ENCODE results near the gene ACTR3. TPM values are rescaled to one million over a fixed set of nuclear protein-coding genes. Genes with fewer than 3 reads are reported as not detected.

ACTR3 gene
- total RNA-seq, 1 experiment from 2014 or later: 180 TPM

GRCh38 chr2:113888641-113889470 lies 1.0 kb upstream of the ACTR3 start:
- Histone ChIP-seq H3K18ac (ENCODE audit: insufficient read length, low read depth, low read length) (peak overlapping the region; percentile 97), H3T11ph (ENCODE audit: low read length) (peak overlapping the region; percentile 9), H3K23ac (ENCODE audit: insufficient read length, low read depth, low read length) (no peak overlapping the region), H4K20me1 (ENCODE audit: control insufficient read depth, insufficient read depth, insufficient read length) (no peaks in the 10 kb centered on the region), H2BK20ac (ENCODE audit: low read depth, low read length, poor library complexity, severe bottlenecking) (no peak overlapping the region), H3K79me2 (ENCODE audit: insufficient read depth, low read length) (peaks cover 3% of the 10 kb centered on the region; the same call in 1 of the 2 replicates), H3K23me2 (ENCODE audit: insufficient read length, low read depth, low read length, poor library complexity, severe bottlenecking) (peaks cover 5% of the 10 kb centered on the region), H3K9ac (ENCODE audit: extremely low read depth, insufficient read length, low read length) (peak overlapping the region; percentile 94), H2BK5ac (ENCODE audit: insufficient read length, low read length) (peak overlapping the region; percentile 54), H3K27me3 (ENCODE audit: insufficient read depth, low read length) (no peaks in the 10 kb centered on the region), H2AK5ac (ENCODE audit: insufficient read length, low read length) (no peak overlapping the region), H3K9me3 (ENCODE audit: control insufficient read depth, low read depth, low read length) (no peaks in the 10 kb centered on the region), H2BK15ac (ENCODE audit: low read depth, low read length) (no peak overlapping the region), H3K4me2 (ENCODE audit: insufficient read depth, insufficient read length, low read length) (peak overlapping the region; percentile 65), H3K56ac (ENCODE audit: insufficient read length, low read depth, low read length) (no peak overlapping the region), H3K4me1 (ENCODE audit: insufficient read depth, low read length) (peaks cover 4% of the 10 kb centered on the region), H2BK12ac (ENCODE audit: insufficient read length, low read depth, low read length) (no peak overlapping the region), H4K91ac (ENCODE audit: insufficient read length, low read depth, low read length) (no peak overlapping the region), H2BK120ac (ENCODE audit: low read depth, low read length, poor library complexity, severe bottlenecking) (no peak overlapping the region), H3K79me1 (ENCODE audit: insufficient read depth, low read depth, low read length, poor library complexity, severe bottlenecking) (peaks cover 3% of the 10 kb centered on the region), H3K14ac (ENCODE audit: insufficient read depth, low read length) (peak overlapping the region; percentile 99; the same call in 1 of the 2 replicates), H3K4ac (ENCODE audit: low read depth, low read length) (no peak overlapping the region; the same call in 1 of the 2 replicates), H4K5ac (ENCODE audit: insufficient read length, low read depth, low read length) (peak overlapping the region; percentile 98), H4K8ac (replicated peaks; ENCODE audit: insufficient read length, low read depth, low read length) (no peak overlapping the region), H2AFZ (ENCODE audit: low read length) (no peak overlapping the region), H3K27ac (ENCODE audit: insufficient read length, low read depth, low read length) (peak overlapping the region; percentile 99)
- no peaks in the 10 kb centered on the region for H3K9me3 Mint-ChIP-seq
- H3K27ac Mint-ChIP-seq: peak overlapping the region; percentile 99 to 100 (median 100)
- H3K36me3 Mint-ChIP-seq (ENCODE audit: insufficient read depth in 1 of 3, low read depth in 3 of 3): peaks cover 0 to 15% (median 2%) of the 10 kb centered on the region in 3 experiments; a peak in 3 of 7 replicates
- no peak for TF ChIP-seq CTCF (conservative IDR thresholded peaks at IDR 0.05)
- no peak for DNase-seq
- no CpG with 5 or more reads among the region's 14 CpGs for WGBS (ENCODE audit: extremely low coverage, insufficient read length, low lambda C conversion rate)
- peak overlapping the region; percentile 92 to 95 for H3K4me3 Mint-ChIP-seq
- H3K4me1 Mint-ChIP-seq: peaks cover 51 to 55% of the 10 kb centered on the region in 2 experiments
- H3K27me3 Mint-ChIP-seq (ENCODE audit: low read depth): no peaks in the 10 kb centered on the region
